GM18499 (cell line): ENCODE measurements around the gene DNAH10.

Source experiments
- ATAC-seq: cut with Tn5 transposase; IDR thresholded peaks from one replicate; pipeline ENCODE4 v1.9.1; 2021; ENCODE audit warnings: moderate number of reproducible peaks; ENCODE audit not compliant: insufficient read depth, unreplicated experiment

The DNAH10 gene

GRCh38 chr12:123958876-123959275 lies 196.8 kb downstream of the DNAH10 start:
- no peak for ATAC-seq

- ATAC-seq = no peak
These were observed 198.1 kb downstream of the DNAH10 start for GRCh38 chr12:123960029-123960735.

GRCh38 chr12:123960856-123961255 lies 198.8 kb downstream of the DNAH10 start:
- no peak for ATAC-seq

GRCh38 chr12:123961585-123962345 lies 199.7 kb downstream of the DNAH10 start:
- no peak for ATAC-seq

GRCh38 chr12:123962513-123962912 lies 200.4 kb downstream of the DNAH10 start:
- no peak for ATAC-seq

- no peak for ATAC-seq
These were observed 201.7 kb downstream of the DNAH10 start for GRCh38 chr12:123963821-123964220.

- ATAC-seq = no peak
These were observed 203.3 kb downstream of the DNAH10 start for GRCh38 chr12:123965382-123965781.

- ATAC-seq = no peak
These were observed 204.5 kb downstream of the DNAH10 start for GRCh38 chr12:123966596-123966995.

GRCh38 chr12:123967121-123967586 lies 205.1 kb downstream of the DNAH10 start:
- no peak for ATAC-seq

GRCh38 chr12:123971449-123971769 lies 209.3 kb downstream of the DNAH10 start:
- no peak for ATAC-seq

GRCh38 chr12:123971770-123972456 lies 209.8 kb downstream of the DNAH10 start:
- ATAC-seq = no peak

- peak; percentile 44 for ATAC-seq
These were observed 210.6 kb downstream of the DNAH10 start, which contains the start of the genes CCDC92 and ZNF664 for GRCh38 chr12:123972457-123973401. CCDC92 (minus strand) TSS chr12:123972831; CDS start chr12:123944305, 28,526 bp downstream. ZNF664 (plus strand) TSS chr12:123973215; CDS start chr12:124012145, 38,930 bp downstream.

- ATAC-seq = peak; percentile 6
These were observed 211.6 kb downstream of the DNAH10 start for GRCh38 chr12:123973552-123974341.

- ATAC-seq = no peak
These were observed 214.2 kb downstream of the DNAH10 start for GRCh38 chr12:123976227-123976826.

- ATAC-seq = no peak
These were observed 217.5 kb downstream of the DNAH10 start for GRCh38 chr12:123979566-123979965.

- ATAC-seq = no peak
These were observed 220.2 kb downstream of the DNAH10 start for GRCh38 chr12:123982269-123982668.

- ATAC-seq = no peak
These were observed 221.9 kb downstream of the DNAH10 start for GRCh38 chr12:123983822-123984485.

GRCh38 chr12:123984903-123985302 lies 222.8 kb downstream of the DNAH10 start:
- no peak for ATAC-seq
